Subcutaneous preadipocyte (primary cell): ENCODE results near the gene SPAG4. TPM values are rescaled to one million over a fixed set of nuclear protein-coding genes. Genes with fewer than 3 reads are reported as not detected.

Experiments
- small RNA-seq: library from RNA; depleted of rRNA; stranded (forward); fragments of <200 nt; gene quantifications from one replicate; pipeline ENCODE3, GENCODE V24; 2012
- total RNA-seq: library from RNA; depleted of rRNA; stranded (reverse); fragments of >200 nt; gene quantifications from 2 replicates; pipeline ENCODE4 v1.2.3, GENCODE V29; 2012

The SPAG4 gene, protein sequence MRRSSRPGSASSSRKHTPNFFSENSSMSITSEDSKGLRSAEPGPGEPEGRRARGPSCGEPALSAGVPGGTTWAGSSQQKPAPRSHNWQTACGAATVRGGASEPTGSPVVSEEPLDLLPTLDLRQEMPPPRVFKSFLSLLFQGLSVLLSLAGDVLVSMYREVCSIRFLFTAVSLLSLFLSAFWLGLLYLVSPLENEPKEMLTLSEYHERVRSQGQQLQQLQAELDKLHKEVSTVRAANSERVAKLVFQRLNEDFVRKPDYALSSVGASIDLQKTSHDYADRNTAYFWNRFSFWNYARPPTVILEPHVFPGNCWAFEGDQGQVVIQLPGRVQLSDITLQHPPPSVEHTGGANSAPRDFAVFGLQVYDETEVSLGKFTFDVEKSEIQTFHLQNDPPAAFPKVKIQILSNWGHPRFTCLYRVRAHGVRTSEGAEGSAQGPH
- 6.5 and 12.1 TPM in 2 replicates for total RNA-seq

DNA sequence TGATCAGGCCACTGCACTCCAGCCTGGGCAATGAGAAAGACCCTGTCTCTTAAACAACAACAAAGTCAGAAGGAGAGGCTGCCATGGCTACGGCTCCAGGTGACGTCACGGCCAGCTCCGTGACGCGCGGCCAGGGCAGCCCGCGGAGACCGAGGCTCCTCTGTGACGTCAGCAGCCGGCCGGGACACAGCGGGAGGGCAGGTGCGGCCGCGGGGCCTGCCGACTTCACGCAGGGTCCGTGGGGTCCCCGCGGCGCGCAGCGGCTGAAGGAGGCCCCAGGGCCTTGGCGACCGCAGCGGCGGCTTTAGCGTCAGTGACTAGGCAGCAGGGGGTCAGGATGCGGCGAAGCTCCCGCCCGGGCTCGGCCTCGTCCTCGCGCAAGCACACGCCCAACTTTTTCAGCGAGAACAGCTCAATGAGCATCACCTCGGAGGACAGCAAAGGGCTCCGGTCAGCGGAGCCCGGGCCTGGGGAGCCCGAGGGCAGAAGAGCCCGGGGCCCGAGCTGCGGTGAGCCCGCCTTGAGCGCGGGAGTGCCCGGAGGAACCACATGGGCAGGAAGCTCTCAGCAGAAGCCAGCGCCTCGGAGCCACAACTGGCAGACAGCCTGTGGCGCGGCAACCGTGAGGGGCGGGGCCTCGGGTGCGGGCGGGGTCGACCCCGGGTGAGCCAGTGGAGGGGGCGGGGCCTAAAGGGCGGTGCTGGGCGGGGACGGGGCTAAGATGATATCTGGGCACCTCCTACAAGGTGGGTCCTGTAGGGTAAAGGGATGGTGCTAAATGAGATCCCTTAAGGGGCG lies at the start of gene SPAG4:
SPAG4 (plus strand) TSS at position 163 of the 798 bp plus-strand sequence; CDS start at position 338, 175 bp downstream.

DNA sequence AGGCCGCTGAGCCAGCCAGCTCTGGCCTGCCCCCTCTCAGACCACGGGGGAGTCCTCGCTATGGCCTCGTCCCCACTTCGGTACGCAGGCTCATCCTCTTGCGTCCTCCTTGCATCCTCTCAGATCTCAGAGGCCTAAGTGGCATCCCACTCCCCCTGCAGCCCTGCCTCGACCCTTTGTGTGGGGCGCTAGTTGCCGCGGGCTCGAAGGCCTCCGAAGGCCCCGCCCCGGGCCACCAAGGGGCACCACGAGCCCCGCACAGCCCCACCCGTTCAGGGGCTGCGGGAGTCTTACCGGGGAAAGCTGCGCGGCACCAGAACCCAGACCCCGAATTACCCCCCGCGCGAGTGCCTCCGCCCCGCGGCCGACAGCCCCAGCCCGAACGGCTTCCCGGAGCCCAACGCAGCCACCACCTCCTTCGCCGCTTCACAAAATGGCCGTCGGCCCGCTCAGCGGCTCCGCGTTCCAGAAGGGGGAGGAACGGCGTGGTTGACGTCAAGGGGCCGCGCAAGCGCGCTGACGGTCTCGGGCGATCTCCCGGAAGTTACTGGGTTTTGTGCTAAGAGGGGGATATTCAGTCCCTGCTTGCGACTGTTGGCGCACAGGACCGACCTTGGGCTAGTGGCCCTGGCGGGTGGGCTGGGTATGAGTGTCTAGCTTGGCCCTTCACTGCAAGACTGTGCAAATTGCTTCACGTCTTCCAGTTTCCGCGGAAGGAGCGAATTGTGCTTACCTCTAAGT lies 49.0 kb downstream of the SPAG4 start, which contains the start of the genes CPNE1 and RBM12:
CPNE1 (minus strand) TSS at position 435 of the 741 bp plus-strand sequence. CDS start 31,977 bp downstream, outside the sequence.
RBM12 (minus strand) TSS at position 435 of the 741 bp plus-strand sequence. CDS start 9,578 bp downstream, outside the sequence.

Small RNAs within 50 kb of the gene (small RNA-seq; reads per million reads assigned to genes)
- gene RNU6-759P, result not detected
- gene RPL37P1, result not detected

Other genes with a start within 250 kb of the SPAG4 start
- 22.0 and 24.2 TPM in 2 replicates for gene UQCC1, start 203.9 kb upstream of the SPAG4 start, total RNA-seq
- 2.5 and 5.5 TPM in 2 replicates for gene GDF5, start 177.6 kb upstream of the SPAG4 start, total RNA-seq
- 14.7 and 18.8 TPM in 2 replicates for gene CEP250, start 160.2 kb upstream of the SPAG4 start, total RNA-seq
- gene C20orf173, start 86.2 kb upstream of the SPAG4 start, total RNA-seq, result not detected in 2 replicates
- gene ERGIC3, start 73.8 kb upstream of the SPAG4 start, total RNA-seq, result 201 and 346 TPM in 2 replicates
- 140 and 147 TPM in 2 replicates for gene CPNE1, start 49.1 kb downstream of the SPAG4 start, total RNA-seq
- 48.1 and 66.7 TPM in 2 replicates for gene RBM12, start 49.1 kb downstream of the SPAG4 start, total RNA-seq
- 36.0 and 45.2 TPM in 2 replicates for gene NFS1, start 83.5 kb downstream of the SPAG4 start, total RNA-seq
- 96.4 and 166 TPM in 2 replicates for gene ROMO1, start 83.6 kb downstream of the SPAG4 start, total RNA-seq
- gene RBM39, start 126.4 kb downstream of the SPAG4 start, total RNA-seq, result 239 and 285 TPM in 2 replicates
- 18.7 and 29.1 TPM in 2 replicates for gene PHF20, start 156.2 kb downstream of the SPAG4 start, total RNA-seq